SH-SY5Y (cell line): ENCODE results near the gene ZNF446.

ENCODE experiments used
- GATA2 ChIP-seq: IDR thresholded peaks from 2 replicates; pipeline ENCODE4 v1.6.1; 2011; ENCODE audit warnings: mild to moderate bottlenecking, low read depth, low read length
- GATA3 ChIP-seq: IDR thresholded peaks from 2 replicates; pipeline ENCODE4 v1.6.1; 2011; ENCODE audit warnings: low read depth, mild to moderate bottlenecking, low read length, moderate library complexity

- TF ChIP-seq GATA3 (no peak), GATA2 (no peak)
These were observed 7.8 kb upstream of the ZNF446 start for GRCh38 chr19:58468216-58468839.
